HFF-Myc (cell line): ENCODE measurements around the gene CLSTN3.
"Not testable (repeated sequence)": the region's sequence is repeated elsewhere in the genome, so short reads cannot be mapped to it uniquely, and the experiment has no call there.

ENCODE experiments used
- DNase-seq: peaks from one replicate; pipeline ENCODE4 v3.0.0-alpha.2; 2011; ENCODE audit warnings: low read depth; ENCODE audit errors: extremely low read depth
- H3K4me3 ChIP-seq: replicated peaks from 2 replicates; pipeline ENCODE4 v1.5.1; 2011; ENCODE audit warnings: low read depth, mild to moderate bottlenecking, control low read depth, low read length
- CTCF ChIP-seq: IDR thresholded peaks from 2 replicates; pipeline ENCODE4 v1.5.1; 2012; ENCODE audit warnings: mild to moderate bottlenecking, low read depth, low read length, control low read depth; ENCODE audit errors: missing control alignments

CLSTN3 gene

DNA sequence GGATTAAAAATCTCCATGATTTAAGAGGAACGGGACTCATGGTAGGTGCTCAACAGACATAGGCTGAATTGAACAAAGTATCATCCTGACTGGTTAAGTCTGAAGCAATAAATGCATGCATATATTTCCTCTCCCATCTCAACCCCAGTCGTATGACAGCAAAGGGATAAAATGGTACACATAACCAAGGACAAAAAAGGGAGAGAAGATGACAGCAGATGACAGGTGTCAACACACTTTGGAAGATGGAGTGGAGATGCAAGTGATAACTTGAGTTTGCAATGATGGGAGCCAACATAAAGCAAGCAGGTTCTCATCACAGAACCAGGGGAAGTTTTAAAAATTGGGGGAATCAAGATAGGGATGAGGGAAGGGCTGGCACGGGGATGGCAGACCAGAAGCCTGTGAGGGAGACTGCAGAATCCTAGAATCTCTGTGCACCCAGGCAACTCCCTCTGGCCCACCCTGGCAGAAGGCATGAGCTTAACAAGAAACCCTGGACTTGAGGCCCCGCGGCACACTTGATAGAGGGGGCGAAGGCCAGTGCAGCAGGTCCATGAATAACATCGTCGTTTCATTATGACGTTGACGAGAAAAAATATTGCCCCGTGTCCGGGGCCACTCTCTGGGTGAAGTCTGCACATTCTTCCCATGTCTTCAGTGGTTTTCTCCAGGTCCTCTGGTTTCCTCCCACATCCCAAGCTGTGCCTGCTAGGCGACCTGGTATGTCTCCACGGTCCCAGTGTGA is 26.2 kb upstream of the CLSTN3 start:
- no peak for DNase-seq
- TF ChIP-seq CTCF, result no peak
- no peak overlapping the region for H3K4me3 ChIP-seq

DNA sequence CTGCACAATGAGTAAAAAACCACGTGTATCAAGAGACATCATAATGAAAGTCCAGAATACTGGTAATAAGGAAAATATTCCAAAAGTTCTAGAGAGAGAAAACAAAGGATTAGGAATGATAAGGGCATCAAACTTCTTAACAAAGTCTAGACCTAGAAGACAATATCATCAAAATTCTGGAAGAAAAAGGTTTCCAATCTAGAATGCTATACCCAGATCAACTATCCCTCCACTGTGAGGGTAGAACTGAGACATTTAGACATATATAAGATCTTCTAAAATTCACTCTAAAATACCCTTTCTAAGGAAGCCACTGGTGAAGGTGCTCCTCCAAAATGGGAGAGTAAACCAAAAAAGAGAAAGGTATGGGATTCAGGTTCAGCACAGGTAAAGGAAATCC is 24.1 kb upstream of the CLSTN3 start:
- no peak for TF ChIP-seq CTCF

GRCh38 chr12:7107181-7107580 is 23.0 kb upstream of the CLSTN3 start:
- H3K4me3 ChIP-seq, result peak overlapping the region; percentile 72; the same call in 1 of the 2 replicates
- not testable (repeated sequence) for DNase-seq

More for the DNA sequence above, 24.1 kb upstream of the CLSTN3 start:
- DNase-seq, result no peak
- H3K4me3 ChIP-seq, result no peak overlapping the region

GRCh38 chr12:7107636-7108002 is 22.6 kb upstream of the CLSTN3 start:
- DNase-seq, result no peak
- H3K4me3 ChIP-seq, result peak overlapping the region; percentile 72
- TF ChIP-seq CTCF, result no peak

- TF ChIP-seq CTCF, result no peak
- DNase-seq, result no peak
- peak overlapping the region; percentile 72 for H3K4me3 ChIP-seq
Measured at GRCh38 chr12:7108003-7108795, 22.0 kb upstream of the CLSTN3 start.

DNA sequence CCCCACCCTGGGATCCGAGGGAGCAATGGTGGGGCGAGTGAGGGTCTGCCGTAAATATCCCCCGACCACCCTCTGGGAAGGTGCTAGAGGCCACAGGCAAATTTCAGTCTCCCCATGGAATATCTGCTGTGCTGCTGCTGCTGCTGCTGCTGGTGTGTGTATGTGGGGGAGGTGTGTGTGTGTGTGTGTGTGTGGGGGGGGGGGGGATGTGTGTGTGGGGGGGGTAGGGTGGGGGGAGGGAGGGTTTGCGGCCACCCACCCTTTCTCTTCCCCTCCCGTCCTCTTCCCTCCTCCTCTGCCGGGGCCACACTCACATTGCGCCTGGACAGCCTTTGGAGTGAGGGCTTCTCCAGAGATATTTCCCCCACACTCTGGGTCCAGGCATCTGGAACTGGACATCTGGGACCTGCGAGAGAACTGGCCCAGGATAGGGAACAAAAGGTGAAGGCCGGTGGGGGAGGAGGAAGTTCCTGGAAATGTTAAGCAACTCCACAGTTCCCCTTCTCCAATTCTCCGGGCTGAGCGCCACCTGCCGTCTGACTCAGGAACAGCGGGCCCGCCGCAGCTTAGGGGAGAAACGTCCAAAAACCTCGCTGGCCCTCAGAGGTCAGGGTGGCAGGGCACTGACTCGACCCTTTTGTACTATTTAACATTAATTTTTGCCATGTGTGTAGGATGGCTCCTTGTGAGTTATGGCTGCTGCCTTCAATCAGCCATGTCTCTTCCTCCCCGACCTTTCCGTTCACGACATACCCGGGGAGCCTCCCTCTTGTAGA is 21.2 kb upstream of the CLSTN3 start, which contains the start of gene C1RL:
C1RL (minus strand) TSS at position 419 of the 776 bp plus-strand sequence; CDS start at position 385, 34 bp downstream.
- H3K4me3 ChIP-seq, result peak within 1 kb of the TSS; percentile 72
- TF ChIP-seq CTCF, result peak; percentile 97
- peak; percentile 63 for DNase-seq

- DNase-seq, result no peak
- peak overlapping the region; percentile 72 for H3K4me3 ChIP-seq
- TF ChIP-seq CTCF, result no peak
Measured at GRCh38 chr12:7109572-7109920, 20.6 kb upstream of the CLSTN3 start.
